Measurements from ENCODE around the gene KLK1.
"Not testable (repeated sequence)": the region's sequence is repeated elsewhere in the genome, so short reads cannot be mapped to it uniquely, and the experiment has no call there.

Gene KLK1

DNA sequence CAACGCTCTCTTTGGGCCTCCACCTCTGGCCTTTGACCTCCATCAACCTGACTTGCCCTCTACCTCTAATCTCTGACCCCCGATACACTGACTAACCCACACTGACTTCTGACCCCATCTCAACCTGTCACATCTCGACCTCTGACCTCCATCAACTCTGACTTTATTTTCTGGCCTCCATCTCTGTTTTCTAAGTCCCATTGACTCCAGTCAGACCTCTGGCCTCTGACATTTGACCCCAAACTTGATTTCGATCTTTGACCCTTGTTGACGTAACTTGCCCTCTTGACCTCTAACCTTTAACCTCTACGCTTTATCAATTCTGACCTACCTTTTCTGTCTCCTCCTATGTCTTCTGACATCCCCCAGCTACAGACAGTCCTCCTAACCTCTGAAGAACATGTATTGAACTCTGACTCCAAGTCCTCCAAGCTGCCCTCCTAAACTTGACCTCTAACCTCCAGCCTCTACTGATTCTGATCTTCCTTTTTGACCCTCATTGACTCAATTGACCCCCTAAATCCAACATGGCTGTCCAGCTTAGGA is 32.6 kb downstream of the KLK1 start:
- no peak for DNase-seq (ENCODE audit: insufficient read length, low spot score)
- FAIRE-seq, result no peak
- TF ChIP-seq POU2F2 (IDR thresholded peaks at IDR 0.05; ENCODE audit: low read depth, low read length) (no peak), POLR2A (IDR thresholded peaks at IDR 0.05; ENCODE audit: low read depth, low read length) (peak; percentile 19), POLR2AphosphoS5 (IDR thresholded peaks at IDR 0.05; ENCODE audit: low read depth, low read length) (peak; percentile 49), PAX5 (IDR thresholded peaks at IDR 0.05; ENCODE audit: insufficient read depth, low read length, severe bottlenecking) (no peak), TAF1 (IDR thresholded peaks at IDR 0.05; ENCODE audit: low read depth, low read length) (no peak)

DNA sequence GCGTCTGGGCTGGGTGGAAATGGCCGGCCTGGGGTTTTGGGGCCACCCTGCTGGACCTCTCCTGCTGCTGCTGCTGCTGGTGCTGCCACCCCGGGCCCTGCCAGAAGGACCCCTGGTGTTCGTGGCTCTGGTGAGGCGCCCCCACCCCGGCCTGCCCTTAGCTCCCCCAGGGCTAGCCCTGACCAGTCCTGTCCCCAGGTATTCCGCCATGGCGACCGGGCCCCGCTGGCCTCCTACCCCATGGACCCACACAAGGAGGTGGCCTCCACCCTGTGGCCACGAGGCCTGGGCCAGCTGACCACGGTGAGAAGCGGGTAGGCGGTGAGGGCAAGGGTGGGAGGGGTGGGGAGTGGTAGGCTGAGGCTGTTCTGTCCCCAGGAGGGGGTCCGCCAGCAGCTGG is 33.2 kb downstream of the KLK1 start, which contains the start of gene ACP4:
TSS of gene ACP4 (plus strand) at position 20 of the 400 bp plus-strand sequence. CDS start at position 20, 0 bp downstream.
- TF ChIP-seq PAX5 (IDR thresholded peaks at IDR 0.05; ENCODE audit: insufficient read depth, low read length, severe bottlenecking), result no peak
- no peak for TF ChIP-seq POLR2A (IDR thresholded peaks at IDR 0.05; ENCODE audit: low read depth, low read length)
- FAIRE-seq (no peak), DNase-seq (ENCODE audit: insufficient read length, low spot score) (no peak)

DNA sequence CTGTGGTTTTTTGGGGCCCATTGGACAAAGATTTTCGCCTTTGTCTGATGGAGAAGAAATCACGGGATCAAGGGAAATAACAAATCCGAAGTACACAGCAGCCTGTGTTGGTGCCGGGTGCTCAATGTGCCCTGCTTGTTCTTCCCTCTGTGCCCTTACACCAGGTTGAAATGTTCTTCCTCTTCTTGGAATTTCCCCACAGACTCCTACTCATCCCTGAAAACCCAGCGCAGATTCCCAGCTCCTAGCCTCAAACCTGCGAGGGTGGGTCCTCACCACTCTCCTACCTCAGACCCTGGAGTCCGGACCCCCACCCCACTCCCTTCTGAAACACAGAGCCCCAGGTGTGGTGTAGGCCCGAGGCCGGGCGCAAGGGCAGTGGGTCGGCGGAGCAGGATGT is 38.3 kb downstream of the KLK1 start:
- no peak for DNase-seq (ENCODE audit: insufficient read length, low spot score)
- no peak for FAIRE-seq
- TF ChIP-seq POLR2A (IDR thresholded peaks at IDR 0.05; ENCODE audit: low read depth, low read length) (no peak), POU2F2 (IDR thresholded peaks at IDR 0.05; ENCODE audit: low read depth, low read length) (no peak), POLR2AphosphoS5 (IDR thresholded peaks at IDR 0.05; ENCODE audit: low read depth, low read length) (no peak), PAX5 (IDR thresholded peaks at IDR 0.05; ENCODE audit: insufficient read depth, low read length, severe bottlenecking) (no peak)

DNA sequence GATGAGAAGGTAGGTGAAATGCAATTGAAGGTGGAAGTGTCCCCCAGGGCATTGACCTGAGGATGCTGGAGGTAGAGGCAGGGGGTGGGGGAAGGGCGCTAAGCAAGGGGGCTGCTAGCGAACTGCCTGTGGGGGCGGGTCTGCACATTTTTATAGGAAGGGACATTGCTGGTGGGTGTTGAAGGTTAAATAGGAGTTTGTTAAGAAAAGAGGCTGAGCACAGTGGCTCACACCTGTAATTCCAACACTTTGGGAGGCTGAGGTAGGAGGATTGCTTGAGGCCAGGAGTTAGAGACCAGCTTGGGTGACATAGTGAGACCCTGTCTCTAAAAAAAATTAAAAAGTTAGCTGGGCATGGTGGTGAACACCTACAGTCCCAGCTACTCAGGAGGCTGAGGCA is 38.9 kb downstream of the KLK1 start:
- DNase-seq (ENCODE audit: insufficient read length, low spot score) (no peak), FAIRE-seq (no peak)
- TF ChIP-seq POU2F2 (IDR thresholded peaks at IDR 0.05; ENCODE audit: low read depth, low read length) (no peak), PAX5 (IDR thresholded peaks at IDR 0.05; ENCODE audit: insufficient read depth, low read length, severe bottlenecking) (no peak), SPI1 (IDR thresholded peaks at IDR 0.05; ENCODE audit: low read depth, low read length) (no peak), TAF1 (IDR thresholded peaks at IDR 0.05; ENCODE audit: low read depth, low read length) (no peak), POLR2AphosphoS5 (IDR thresholded peaks at IDR 0.05; ENCODE audit: low read depth, low read length) (no peak), POLR2A (IDR thresholded peaks at IDR 0.05; ENCODE audit: low read depth, low read length) (no peak)

DNA sequence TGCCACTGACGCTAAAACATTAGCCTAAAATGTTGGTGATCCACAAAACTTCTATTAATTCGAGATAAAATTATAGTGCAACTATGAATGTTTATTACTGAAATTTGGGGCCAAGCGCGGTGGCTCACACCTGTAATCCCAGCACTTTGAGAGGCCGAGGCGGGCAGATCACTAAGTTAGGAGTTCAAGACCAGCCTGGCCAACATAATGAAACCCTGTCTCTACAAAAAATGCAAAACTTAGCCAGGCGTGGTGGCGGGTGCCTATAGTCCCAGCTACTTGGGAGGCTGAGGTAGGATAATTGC is 39.8 kb downstream of the KLK1 start:
- FAIRE-seq; DNase-seq (ENCODE audit: insufficient read length, low spot score): not testable (repeated sequence)

DNA sequence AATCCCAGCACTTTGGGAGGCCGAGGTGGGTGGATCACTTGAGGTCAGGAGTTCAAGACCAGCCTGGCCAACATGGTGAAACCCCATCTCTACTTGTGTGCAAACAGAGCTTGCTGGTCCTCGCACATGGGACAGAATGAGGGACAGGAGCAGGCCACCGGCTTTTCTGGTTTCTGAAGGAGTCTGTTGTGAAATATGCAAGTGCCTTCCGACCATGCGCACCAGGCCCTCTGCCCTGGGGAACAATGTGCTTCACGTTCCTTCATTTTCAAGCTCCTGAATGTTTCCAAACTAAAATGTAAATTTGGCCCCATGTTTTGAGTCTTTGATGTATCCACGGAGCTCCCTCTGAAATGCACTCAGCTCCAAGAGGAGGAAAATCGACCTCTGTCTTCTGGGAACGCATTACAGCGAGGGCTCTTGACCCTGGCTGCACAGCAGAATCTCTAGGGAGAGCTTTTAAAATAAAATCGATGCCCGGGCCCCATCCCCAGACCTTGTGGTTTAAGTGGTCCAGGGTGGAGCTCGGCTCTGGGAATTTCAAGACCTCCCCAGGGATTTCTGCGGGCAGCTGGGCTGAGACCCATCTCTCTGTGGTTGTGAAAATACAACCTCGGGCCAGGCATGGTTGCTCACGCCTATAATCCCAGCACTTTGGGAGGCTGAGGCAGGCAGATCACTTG is 42.7 kb downstream of the KLK1 start:
- no peak for DNase-seq (ENCODE audit: insufficient read length, low spot score)
- TF ChIP-seq POLR2AphosphoS5 (IDR thresholded peaks at IDR 0.05; ENCODE audit: low read depth, low read length), result no peak
- TF ChIP-seq POU2F2 (IDR thresholded peaks at IDR 0.05; ENCODE audit: low read depth, low read length), result no peak
- TF ChIP-seq SPI1 (IDR thresholded peaks at IDR 0.05; ENCODE audit: low read depth, low read length), result no peak
- TF ChIP-seq POLR2A (IDR thresholded peaks at IDR 0.05; ENCODE audit: low read depth, low read length), result no peak
- no peak for TF ChIP-seq TAF1 (IDR thresholded peaks at IDR 0.05; ENCODE audit: low read depth, low read length)
- no peak for TF ChIP-seq PAX5 (IDR thresholded peaks at IDR 0.05; ENCODE audit: insufficient read depth, low read length, severe bottlenecking)
- no peak for FAIRE-seq

DNA sequence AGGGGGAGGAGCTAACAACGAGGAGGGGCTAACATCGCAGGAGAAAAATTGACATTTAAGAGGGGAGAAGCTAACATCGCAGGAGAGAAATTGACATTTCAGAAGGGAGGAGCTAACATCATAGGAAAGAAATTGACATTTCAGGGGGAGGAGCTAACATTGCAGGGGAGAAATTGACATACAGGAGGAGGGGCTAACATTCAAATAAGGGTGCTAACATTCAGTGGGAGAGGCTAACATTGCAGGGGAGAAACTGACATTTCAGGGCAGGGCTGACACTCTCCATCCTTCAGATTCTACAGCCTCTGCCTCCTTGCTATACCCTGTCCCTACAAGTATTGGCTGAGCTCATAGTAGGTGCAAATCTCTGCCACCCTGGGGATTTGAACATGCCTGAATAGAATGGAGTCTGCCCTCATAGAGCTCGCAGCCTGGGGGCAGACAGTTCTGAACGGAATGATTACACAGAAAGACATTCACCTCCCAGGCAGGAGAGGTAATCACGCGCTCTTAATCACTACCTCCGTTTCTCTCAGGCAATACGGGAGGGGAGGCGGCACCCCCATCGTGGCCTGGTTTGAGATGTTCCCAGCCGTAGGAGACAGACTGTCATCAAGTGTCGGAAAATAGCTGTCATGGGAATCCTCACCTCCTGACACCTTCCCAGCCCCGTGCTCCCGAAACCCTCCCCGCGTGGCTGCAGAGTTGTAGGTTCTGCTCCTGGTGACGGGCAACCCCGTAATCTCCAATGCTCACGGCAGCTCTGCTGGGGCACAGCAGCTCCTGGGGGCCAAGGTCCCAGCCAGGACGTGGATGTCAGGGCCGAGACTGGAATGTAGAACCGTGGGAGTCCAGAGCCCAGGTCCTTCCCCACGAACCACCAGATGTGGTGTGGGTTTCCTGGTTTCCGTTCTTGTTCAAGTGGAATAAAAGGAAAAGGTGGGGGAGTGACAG is 43.8 kb downstream of the KLK1 start:
- DNase-seq (ENCODE audit: insufficient read length, low spot score), result no peak
- FAIRE-seq, result no peak
- TF ChIP-seq SPI1 (IDR thresholded peaks at IDR 0.05; ENCODE audit: low read depth, low read length) (no peak), TAF1 (IDR thresholded peaks at IDR 0.05; ENCODE audit: low read depth, low read length) (no peak), PAX5 (IDR thresholded peaks at IDR 0.05; ENCODE audit: insufficient read depth, low read length, severe bottlenecking) (no peak), POLR2A (IDR thresholded peaks at IDR 0.05; ENCODE audit: low read depth, low read length) (no peak), POU2F2 (IDR thresholded peaks at IDR 0.05; ENCODE audit: low read depth, low read length) (no peak), POLR2AphosphoS5 (IDR thresholded peaks at IDR 0.05; ENCODE audit: low read depth, low read length) (no peak)

DNA sequence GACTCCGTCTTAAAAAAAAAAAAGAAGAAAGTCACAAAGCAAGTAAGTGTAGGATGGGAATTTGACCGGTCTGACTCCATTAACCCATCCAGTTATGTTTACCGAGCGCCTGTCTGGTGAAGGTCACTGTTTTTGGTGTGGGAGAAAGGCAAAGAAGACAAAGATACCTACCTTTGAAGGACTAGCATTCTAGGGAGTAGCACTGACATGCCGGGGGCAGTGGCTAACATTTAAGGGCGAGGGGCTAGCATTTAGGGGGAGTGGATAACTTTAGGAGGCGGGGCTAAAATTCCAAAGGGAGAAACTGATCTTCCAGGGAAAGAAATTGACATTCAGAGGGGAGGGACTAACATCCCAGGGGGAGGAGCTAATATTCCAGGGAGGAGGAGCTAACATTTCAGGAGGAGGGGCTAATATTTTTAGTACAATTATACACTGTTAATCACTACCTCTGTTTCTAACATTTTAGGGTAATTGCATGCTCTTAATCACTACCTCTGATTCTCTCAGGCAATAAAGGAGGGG is 44.6 kb downstream of the KLK1 start:
- DNase-seq (ENCODE audit: insufficient read length, low spot score), result no peak
- TF ChIP-seq POU2F2 (IDR thresholded peaks at IDR 0.05; ENCODE audit: low read depth, low read length) (no peak), POLR2A (IDR thresholded peaks at IDR 0.05; ENCODE audit: low read depth, low read length) (no peak), TAF1 (IDR thresholded peaks at IDR 0.05; ENCODE audit: low read depth, low read length) (no peak), PAX5 (IDR thresholded peaks at IDR 0.05; ENCODE audit: insufficient read depth, low read length, severe bottlenecking) (no peak), SPI1 (IDR thresholded peaks at IDR 0.05; ENCODE audit: low read depth, low read length) (no peak), POLR2AphosphoS5 (IDR thresholded peaks at IDR 0.05; ENCODE audit: low read depth, low read length) (no peak)
- no peak for FAIRE-seq

DNA sequence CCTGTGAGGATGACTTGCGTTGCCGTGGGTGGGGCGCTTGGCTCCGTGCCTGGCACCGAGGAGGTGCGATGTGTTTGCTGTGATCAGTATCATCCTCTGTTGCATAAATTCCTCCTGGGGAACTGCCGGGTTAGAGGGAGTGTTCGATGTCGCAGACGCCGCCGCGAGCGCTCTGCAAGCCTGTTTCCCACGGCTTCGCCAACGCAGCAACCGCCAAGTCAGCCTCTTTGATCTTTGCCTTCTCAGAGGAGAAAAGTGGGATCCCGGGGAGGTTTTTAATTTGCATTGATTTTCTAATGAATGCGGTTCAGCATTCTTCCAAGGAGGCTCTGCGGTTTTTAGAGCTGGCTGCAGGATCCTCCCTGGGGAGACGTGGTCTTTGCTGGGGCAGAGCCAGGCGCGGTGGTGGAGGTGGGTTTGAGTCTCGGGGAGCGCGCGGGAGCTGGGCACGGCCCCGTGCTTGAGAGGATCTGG is 45.7 kb downstream of the KLK1 start:
- DNase-seq (ENCODE audit: insufficient read length, low spot score) (no peak), FAIRE-seq (no peak)
- TF ChIP-seq POLR2A (IDR thresholded peaks at IDR 0.05; ENCODE audit: low read depth, low read length) (no peak), SPI1 (IDR thresholded peaks at IDR 0.05; ENCODE audit: low read depth, low read length) (no peak), TAF1 (IDR thresholded peaks at IDR 0.05; ENCODE audit: low read depth, low read length) (no peak), POU2F2 (IDR thresholded peaks at IDR 0.05; ENCODE audit: low read depth, low read length) (no peak), PAX5 (IDR thresholded peaks at IDR 0.05; ENCODE audit: insufficient read depth, low read length, severe bottlenecking) (no peak), POLR2AphosphoS5 (IDR thresholded peaks at IDR 0.05; ENCODE audit: low read depth, low read length) (no peak)
